ENCODE data around the gene FXYD6. TPM values are rescaled to one million over a fixed set of nuclear protein-coding genes. Genes with fewer than 3 reads are reported as not detected.

FXYD6 gene
- total and polyA plus RNA-seq, 4 donors = 4.7 to 22.5 (median 12.3) TPM

DNA sequence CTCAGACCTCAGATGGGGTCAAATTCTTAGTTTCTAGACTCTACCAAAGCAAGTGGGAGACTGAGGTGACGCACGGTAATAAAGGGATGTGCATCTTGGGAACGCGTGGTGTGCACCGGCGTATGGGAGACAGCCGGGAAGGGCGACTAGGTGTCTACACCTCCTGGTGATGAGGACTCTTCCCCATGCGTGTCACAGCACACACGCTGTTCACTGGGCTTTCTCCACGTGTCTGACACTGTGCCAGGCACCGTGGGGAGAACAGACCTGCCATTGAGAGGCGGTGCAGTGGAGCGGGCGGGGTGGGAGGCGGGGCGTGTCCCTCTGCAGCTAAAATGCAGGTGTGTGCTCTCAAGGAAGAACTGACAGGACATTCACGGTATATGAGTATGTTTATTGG is 5.3 kb downstream of the FXYD6 start:
- DNase-seq (ENCODE audit: low spot score) = no peak
- Histone ChIP-seq H3K4me1 (ENCODE audit: control insufficient read depth in 4 of 4, insufficient read depth in 4 of 4, low read length in 3 of 4) (peaks cover 0 to 12% (median 8%) of the 10 kb centered on the region in 4 donors), H3K9ac (ENCODE audit: low read depth in 1 of 2, low read length in 2 of 2) (no peak overlapping the region), H3K27ac (ENCODE audit: low read depth in 1 of 2, low read length in 2 of 2) (no peak overlapping the region), H3K36me3 (ENCODE audit: control insufficient read depth in 4 of 4, insufficient read depth in 3 of 4, low read depth in 1 of 4, low read length in 3 of 4) (no peaks in the 10 kb centered on the region), H3K27me3 (ENCODE audit: control insufficient read depth in 4 of 4, insufficient read depth in 4 of 4, low read length in 3 of 4) (peaks cover 0 to 10% (median 1%) of the 10 kb centered on the region in 4 donors), H3K9me3 (ENCODE audit: control insufficient read depth in 4 of 4, low read length in 3 of 4) (no peaks in the 10 kb centered on the region), H3K4me3 (ENCODE audit: low read depth in 1 of 3, low read length in 3 of 3) (no peak overlapping the region)
- 81% methylated on average over 18 of the region's 18 CpGs for WGBS
- TF ChIP-seq, protein P1, sequence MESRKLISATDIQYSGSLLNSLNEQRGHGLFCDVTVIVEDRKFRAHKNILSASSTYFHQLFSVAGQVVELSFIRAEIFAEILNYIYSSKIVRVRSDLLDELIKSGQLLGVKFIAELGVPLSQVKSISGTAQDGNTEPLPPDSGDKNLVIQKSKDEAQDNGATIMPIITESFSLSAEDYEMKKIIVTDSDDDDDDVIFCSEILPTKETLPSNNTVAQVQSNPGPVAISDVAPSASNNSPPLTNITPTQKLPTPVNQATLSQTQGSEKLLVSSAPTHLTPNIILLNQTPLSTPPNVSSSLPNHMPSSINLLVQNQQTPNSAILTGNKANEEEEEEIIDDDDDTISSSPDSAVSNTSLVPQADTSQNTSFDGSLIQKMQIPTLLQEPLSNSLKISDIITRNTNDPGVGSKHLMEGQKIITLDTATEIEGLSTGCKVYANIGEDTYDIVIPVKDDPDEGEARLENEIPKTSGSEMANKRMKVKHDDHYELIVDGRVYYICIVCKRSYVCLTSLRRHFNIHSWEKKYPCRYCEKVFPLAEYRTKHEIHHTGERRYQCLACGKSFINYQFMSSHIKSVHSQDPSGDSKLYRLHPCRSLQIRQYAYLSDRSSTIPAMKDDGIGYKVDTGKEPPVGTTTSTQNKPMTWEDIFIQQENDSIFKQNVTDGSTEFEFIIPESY (IDR thresholded peaks at IDR 0.05) = no peak
- TF ChIP-seq RXRA (IDR thresholded peaks at IDR 0.05) (no peak), JUND (IDR thresholded peaks at IDR 0.05) (no peak), TAF1 (conservative IDR thresholded peaks at IDR 0.05) (no peak), FOXA2 (IDR thresholded peaks at IDR 0.05) (no peak), FOXA1 (IDR thresholded peaks at IDR 0.05) (no peak), GABPA (IDR thresholded peaks at IDR 0.05 in 1 of 2, conservative IDR thresholded peaks at IDR 0.05 in 1 of 2) (no peak)
- TF ChIP-seq, protein P2, sequence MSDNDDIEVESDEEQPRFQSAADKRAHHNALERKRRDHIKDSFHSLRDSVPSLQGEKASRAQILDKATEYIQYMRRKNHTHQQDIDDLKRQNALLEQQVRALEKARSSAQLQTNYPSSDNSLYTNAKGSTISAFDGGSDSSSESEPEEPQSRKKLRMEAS (IDR thresholded peaks at IDR 0.05) = no peak
- TF ChIP-seq, protein P3, sequence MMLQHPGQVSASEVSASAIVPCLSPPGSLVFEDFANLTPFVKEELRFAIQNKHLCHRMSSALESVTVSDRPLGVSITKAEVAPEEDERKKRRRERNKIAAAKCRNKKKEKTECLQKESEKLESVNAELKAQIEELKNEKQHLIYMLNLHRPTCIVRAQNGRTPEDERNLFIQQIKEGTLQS (IDR thresholded peaks at IDR 0.05) = no peak

DNA sequence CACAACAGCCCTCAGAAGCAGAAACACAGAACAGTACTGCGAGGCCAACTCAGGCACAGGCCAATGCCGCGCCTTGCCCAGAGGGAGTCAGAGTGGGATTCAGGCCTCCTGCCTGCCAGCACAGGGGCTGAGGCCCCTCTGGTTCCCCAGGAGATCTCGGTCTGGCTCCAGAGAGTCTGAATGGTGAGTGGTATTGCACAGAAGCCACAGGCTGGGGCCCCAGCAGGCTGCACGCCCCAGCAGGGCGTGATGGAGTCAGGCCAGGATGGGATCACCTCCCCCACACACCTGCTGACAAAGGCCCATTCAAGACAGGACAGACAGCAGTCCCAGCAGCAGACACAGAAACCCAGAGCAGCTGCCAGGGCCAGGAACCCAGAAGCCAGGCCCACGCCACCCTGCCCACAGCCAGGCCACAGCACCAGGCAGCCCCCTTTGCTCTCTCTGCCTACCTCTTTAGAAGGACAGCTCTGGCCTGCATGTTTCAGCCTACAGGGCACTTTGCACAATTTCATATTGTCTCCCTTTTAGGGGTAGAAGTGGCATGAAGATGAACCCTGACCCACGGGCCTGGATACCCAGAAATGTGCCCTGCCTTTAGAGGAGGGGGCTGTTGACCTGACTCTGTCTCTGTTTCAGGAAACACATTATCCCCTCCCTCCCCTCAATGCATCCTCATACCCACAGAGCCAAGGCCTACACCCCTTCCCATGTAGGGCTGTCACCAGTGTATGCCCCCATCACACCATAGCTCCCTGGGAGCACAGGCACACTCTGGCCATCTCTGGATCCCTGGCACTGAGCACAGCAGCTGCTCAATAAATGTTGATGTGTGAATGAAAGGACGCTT is 6.1 kb downstream of the FXYD6 start:
- TF ChIP-seq NR2F2 (IDR thresholded peaks at IDR 0.05) = no peak
- TF ChIP-seq HNF4G (IDR thresholded peaks at IDR 0.05) = no peak
- TF ChIP-seq, protein P4, sequence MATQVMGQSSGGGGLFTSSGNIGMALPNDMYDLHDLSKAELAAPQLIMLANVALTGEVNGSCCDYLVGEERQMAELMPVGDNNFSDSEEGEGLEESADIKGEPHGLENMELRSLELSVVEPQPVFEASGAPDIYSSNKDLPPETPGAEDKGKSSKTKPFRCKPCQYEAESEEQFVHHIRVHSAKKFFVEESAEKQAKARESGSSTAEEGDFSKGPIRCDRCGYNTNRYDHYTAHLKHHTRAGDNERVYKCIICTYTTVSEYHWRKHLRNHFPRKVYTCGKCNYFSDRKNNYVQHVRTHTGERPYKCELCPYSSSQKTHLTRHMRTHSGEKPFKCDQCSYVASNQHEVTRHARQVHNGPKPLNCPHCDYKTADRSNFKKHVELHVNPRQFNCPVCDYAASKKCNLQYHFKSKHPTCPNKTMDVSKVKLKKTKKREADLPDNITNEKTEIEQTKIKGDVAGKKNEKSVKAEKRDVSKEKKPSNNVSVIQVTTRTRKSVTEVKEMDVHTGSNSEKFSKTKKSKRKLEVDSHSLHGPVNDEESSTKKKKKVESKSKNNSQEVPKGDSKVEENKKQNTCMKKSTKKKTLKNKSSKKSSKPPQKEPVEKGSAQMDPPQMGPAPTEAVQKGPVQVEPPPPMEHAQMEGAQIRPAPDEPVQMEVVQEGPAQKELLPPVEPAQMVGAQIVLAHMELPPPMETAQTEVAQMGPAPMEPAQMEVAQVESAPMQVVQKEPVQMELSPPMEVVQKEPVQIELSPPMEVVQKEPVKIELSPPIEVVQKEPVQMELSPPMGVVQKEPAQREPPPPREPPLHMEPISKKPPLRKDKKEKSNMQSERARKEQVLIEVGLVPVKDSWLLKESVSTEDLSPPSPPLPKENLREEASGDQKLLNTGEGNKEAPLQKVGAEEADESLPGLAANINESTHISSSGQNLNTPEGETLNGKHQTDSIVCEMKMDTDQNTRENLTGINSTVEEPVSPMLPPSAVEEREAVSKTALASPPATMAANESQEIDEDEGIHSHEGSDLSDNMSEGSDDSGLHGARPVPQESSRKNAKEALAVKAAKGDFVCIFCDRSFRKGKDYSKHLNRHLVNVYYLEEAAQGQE (IDR thresholded peaks at IDR 0.05) = no peak
- TF ChIP-seq, protein P1 (IDR thresholded peaks at IDR 0.05) = no peak
- TF ChIP-seq, protein P2 (IDR thresholded peaks at IDR 0.05) = no peak
- TF ChIP-seq YY1 (IDR thresholded peaks at IDR 0.05) = no peak
- no peak for TF ChIP-seq HNF4A (conservative IDR thresholded peaks at IDR 0.05)
- no peak for TF ChIP-seq GABPA (IDR thresholded peaks at IDR 0.05 in 1 of 2, conservative IDR thresholded peaks at IDR 0.05 in 1 of 2)
- TF ChIP-seq, protein P5, sequence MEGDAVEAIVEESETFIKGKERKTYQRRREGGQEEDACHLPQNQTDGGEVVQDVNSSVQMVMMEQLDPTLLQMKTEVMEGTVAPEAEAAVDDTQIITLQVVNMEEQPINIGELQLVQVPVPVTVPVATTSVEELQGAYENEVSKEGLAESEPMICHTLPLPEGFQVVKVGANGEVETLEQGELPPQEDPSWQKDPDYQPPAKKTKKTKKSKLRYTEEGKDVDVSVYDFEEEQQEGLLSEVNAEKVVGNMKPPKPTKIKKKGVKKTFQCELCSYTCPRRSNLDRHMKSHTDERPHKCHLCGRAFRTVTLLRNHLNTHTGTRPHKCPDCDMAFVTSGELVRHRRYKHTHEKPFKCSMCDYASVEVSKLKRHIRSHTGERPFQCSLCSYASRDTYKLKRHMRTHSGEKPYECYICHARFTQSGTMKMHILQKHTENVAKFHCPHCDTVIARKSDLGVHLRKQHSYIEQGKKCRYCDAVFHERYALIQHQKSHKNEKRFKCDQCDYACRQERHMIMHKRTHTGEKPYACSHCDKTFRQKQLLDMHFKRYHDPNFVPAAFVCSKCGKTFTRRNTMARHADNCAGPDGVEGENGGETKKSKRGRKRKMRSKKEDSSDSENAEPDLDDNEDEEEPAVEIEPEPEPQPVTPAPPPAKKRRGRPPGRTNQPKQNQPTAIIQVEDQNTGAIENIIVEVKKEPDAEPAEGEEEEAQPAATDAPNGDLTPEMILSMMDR (IDR thresholded peaks at IDR 0.05; ENCODE audit: low read depth, low read length, missing input control) = no peak
- TF ChIP-seq SP1 (IDR thresholded peaks at IDR 0.05) = no peak
- TF ChIP-seq EGR1 (IDR thresholded peaks at IDR 0.05; ENCODE audit: low read depth in 2 of 2) = no peak
- WGBS = 81% methylated on average over 9 of the region's 9 CpGs

More for the DNA sequence above, 6.1 kb downstream of the FXYD6 start:
- no peaks in the 10 kb centered on the region for H3K36me3 ChIP-seq (ENCODE audit: control insufficient read depth in 4 of 4, insufficient read depth in 3 of 4, low read depth in 1 of 4, low read length in 3 of 4)
- H3K9ac ChIP-seq (ENCODE audit: low read depth in 1 of 2, low read length in 2 of 2) = no peak overlapping the region
- DNase-seq (ENCODE audit: low spot score) = no peak
- peak overlapping the region in 1 of 2 donors; percentile 16 for H3K27ac ChIP-seq (ENCODE audit: low read depth in 1 of 2, low read length in 2 of 2)
- peaks cover 0 to 10% (median 0%) of the 10 kb centered on the region in 4 donors for H3K27me3 ChIP-seq (ENCODE audit: control insufficient read depth in 4 of 4, insufficient read depth in 4 of 4, low read length in 3 of 4)
- H3K4me3 ChIP-seq (ENCODE audit: low read depth in 1 of 3, low read length in 3 of 3) = no peak overlapping the region
- H3K9me3 ChIP-seq (ENCODE audit: control insufficient read depth in 4 of 4, low read length in 3 of 4) = no peaks in the 10 kb centered on the region
- peaks cover 0 to 8% (median 7%) of the 10 kb centered on the region in 4 donors for H3K4me1 ChIP-seq (ENCODE audit: control insufficient read depth in 4 of 4, insufficient read depth in 4 of 4, low read length in 3 of 4)
